HG03565 (cell line): ENCODE measurements around the gene RPS6KA1.

ENCODE experiments used
- ATAC-seq: cut with Tn5 transposase; IDR thresholded peaks from one replicate; pipeline ENCODE4 v1.9.1; 2021; ENCODE audit warnings: mild to moderate bottlenecking, moderate library complexity; ENCODE audit not compliant: unreplicated experiment

The RPS6KA1 gene

DNA sequence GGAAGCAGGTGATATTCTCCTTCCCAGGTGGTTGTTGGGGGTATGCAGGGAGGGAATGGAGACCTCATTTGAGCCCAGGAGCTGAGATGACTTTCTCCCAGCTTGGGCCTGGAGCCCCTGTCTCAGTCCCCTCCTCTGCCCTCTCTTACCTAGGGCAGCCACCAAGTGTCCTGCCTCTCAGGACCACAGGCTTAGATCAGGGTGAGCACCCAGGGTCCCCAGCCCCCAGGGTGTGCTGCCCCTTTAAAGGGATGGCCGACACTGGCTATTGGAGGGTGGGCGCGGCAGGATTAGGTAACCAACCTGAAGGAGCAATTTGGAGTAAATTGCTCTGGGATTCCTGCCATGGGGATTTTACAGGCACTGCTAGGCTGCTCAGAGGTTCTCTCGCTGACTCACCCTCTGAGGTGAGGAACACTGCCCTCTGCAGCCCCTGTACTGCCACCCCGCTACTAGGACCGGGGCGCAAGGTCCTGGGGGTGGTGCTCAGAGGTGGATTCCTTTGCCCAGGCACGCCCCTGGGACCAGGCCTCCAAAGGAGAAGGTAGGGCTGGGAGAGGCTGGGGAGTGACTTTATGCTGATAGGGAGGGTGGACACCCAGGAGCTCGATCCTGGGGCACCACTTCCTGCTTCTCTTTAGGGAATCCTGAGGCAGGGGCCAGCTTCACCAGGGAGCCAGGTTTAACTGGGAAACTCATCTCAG is 1.5 kb downstream of the RPS6KA1 start:
- no peak for ATAC-seq

DNA sequence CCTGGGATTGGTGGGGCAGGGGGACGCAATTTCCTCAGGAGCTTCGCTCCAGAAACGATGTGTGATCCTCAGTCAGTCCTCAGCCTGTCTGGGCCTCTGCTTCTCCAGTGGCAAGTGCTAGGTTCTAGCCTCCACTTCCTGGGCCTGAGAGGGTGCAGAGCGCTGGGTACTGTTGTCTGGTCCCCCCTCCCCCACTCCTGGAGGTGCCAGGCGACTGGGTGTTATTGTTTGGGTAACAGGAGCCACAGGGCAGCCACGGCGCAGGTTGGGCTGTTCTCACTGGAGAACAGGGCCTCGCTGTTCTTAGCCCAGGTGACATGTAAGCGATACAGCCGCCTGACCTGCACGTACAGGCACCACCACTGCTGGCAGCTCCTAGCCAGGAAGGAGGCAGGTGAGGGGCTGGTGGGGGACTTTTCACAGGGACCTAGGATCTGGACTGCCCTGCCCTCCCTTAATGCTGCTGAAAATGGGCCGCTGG is 2.1 kb downstream of the RPS6KA1 start:
- ATAC-seq, result no peak

DNA sequence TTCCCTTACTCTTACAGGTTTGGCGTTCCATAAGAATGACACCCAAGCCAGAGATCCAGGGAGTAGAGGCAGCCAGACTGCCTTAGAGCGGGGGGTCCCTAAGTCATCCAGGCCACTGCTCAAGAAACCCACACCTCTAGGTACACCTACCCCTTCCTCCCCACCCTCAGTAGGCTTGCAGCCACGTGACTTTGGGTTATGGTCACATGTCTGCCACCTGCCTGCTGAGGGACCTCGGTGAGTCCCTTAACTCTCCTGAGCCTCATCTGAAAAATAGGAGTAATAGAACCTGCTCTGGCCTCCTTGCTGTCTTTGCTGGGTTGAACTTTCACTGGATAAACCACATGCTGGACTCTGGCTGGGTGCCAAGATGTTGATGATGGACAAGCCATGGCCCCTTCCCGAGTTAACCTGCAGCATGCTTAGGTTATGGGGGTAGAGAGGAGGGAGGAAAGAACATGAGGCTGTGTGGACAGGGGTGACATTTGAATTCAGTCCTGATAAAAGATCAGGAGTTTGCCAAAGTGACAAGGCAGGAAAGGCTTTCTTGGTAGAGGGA is 4.5 kb downstream of the RPS6KA1 start:
- no peak for ATAC-seq

DNA sequence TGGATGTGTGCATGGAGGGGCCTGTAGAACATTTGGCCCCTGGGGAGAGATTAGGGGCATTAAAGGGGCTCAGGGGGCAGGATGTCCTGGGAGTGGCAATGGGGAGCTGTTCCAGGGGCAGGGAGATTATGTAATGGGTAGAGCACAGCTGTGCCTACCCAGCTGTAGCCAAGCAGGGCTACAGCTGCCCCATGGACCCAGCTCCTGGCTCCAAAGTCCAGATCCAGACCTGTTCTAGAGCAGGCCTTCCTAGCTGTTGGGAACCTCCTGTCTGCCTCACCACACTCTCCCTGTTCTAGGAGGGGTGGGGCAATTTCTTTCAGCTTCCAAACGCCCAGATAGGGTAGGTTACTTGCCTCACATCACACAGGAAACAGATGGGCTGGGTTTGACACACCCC is 5.6 kb downstream of the RPS6KA1 start:
- ATAC-seq, result no peak

DNA sequence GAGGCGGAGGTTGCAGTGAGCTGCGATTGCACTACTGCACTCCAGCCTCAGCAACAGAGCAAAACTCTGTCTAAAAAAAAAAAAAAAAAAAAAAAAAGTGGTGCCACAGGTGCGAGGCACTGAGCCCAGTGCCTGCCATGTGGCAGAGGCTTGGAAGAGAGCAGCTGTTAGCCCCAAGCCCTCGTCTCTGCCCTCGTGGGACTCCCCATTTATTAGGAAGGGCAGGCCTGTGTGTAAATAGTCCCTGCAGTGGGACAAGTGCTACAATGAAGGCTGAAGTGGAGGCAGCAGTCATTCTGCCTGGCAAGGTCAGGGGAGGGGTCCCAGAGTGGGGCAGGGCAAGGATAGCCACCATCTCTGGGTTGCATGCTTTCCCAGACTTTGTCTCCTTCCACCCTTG is 6.5 kb downstream of the RPS6KA1 start:
- ATAC-seq, result no peak

DNA sequence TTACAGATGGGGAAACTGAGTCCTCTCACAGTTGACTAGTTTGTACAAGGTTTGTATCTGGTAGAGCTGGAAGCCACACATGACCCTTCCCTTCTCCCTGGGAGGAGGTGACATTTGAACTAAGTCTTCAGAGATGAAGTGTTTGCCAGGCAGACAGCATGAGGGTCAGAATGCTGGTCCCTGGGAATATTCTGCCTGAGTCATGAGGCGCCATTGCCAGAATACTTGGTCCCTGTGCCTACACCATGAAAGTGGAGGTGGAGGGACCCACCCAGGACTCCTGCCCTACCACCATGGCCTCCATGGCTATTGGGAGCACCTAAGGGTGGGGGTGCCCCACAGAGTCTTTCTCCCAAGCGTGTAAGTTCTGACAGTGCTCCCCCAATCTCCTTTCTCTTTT is 7.0 kb downstream of the RPS6KA1 start:
- no peak for ATAC-seq

DNA sequence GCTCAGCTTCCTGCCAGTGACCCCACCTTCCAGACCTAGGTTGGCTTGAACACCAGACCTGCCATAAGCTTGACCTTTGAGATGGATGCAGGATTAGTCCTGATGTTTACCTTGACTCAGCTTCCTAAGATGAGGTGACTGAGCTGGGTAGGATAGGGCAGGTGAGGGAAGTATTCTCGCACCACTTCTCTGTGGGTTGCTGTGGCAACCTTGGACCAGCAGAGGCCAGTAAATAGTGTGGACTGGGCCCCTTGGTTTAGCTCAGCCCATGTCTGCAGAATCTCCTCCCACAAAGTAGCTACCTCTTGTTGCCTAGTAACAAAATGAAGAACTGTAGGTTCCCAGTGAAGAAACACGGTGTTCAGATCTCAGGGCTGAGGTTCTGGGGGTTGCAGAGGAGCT is 8.4 kb downstream of the RPS6KA1 start:
- no peak for ATAC-seq

DNA sequence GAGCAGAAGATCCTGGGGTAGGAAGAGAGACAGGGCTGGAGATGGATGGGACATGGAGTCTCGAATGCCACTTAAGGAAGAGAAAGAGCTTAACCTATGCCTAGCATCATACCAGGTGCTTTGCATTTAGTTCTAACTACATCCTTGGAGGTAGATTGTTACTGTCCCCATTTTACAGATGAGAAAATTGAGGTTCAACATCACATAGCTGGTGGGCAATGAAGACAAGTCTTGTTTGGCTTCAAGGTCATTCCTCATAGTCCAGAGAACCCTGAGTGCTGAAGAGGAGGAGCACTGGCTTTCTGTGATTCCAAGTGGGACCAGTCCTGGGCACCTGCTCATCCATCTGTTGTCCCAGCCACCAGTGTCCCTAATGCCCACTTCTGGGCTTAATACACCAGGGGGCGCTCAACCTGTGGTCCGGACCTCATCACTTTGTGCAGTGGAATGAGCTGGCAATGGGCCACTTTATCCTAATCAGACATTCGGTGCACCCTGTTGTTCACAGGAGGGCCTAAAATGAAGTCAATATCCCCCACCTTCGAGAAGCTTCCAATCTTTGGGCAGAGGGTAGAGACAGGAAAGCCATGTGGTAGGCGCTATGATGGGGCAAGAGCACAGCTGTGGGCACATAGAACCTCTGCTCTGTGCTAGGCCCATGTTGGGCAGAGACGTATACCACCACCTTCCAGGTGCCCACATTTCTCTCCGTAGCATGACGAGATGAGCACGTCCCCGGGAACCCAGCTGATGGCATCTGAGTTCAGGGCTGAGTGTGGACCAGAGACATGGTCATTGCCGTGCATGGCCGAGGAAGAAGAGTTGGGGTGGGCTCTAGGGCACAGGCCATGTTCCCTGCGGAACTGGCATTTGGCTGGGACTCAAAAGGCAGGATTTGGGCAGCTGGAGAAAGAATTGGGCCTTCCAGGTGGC is 9.2 kb downstream of the RPS6KA1 start:
- no peak for ATAC-seq

DNA sequence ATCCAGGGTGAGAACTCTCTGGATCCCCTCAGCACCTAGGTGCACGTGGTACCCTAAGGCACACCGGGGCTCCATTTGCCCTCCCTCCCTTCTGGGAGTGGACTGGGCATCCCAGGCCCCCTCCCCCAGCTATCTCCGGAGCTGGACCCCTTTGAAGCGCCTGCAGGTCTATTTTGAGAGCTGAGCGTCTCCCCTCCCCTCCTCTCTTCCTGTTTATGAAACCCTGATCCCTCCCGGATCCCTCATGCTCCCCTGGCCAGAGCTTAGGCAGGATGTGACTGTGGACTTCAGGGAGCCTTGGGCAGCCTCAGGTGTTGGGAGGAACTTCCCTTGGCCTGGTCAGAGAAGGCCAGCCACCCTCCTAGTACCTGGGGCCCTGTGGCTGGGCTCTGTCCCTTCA is 10.2 kb downstream of the RPS6KA1 start:
- ATAC-seq, result no peak

DNA sequence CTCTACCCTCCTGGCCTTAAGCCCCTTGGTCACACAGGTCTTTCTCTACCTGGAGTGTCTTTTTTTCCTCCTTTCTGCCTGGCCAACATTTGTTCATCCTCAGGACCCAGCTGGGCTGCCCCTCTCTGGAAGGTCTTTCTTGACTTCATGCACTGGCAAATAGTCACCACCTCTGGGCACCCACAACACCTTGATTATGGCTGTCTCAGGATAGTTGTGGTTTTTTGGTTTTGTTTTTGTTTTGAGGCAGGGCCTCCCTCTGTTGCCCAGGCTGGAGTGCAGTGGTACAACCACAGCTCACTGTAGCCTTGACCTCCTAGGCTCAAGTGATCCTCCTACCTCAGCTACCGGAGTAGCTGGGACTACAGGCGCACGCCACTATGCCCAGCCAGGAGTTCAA is 10.8 kb downstream of the RPS6KA1 start:
- ATAC-seq, result no peak

DNA sequence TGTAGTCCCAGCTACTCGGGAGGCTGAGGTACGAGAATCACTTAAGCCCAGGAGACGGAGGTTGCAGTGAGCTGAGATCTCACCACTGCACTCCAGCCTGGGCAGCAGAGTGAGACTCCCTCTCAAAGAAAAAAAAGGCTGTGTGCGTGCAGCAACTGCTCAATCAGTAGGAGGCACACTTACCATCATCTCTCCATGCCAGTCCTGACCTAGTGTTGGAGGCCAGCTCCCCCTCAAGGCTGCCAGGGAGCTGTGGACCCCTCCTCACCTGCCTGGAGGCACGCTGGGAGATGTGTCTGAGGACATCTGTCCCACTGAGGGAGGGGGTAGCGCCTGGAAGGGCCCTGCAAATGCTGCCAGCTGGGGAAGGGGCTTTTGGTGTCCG is 11.9 kb downstream of the RPS6KA1 start:
- ATAC-seq, result no peak

DNA sequence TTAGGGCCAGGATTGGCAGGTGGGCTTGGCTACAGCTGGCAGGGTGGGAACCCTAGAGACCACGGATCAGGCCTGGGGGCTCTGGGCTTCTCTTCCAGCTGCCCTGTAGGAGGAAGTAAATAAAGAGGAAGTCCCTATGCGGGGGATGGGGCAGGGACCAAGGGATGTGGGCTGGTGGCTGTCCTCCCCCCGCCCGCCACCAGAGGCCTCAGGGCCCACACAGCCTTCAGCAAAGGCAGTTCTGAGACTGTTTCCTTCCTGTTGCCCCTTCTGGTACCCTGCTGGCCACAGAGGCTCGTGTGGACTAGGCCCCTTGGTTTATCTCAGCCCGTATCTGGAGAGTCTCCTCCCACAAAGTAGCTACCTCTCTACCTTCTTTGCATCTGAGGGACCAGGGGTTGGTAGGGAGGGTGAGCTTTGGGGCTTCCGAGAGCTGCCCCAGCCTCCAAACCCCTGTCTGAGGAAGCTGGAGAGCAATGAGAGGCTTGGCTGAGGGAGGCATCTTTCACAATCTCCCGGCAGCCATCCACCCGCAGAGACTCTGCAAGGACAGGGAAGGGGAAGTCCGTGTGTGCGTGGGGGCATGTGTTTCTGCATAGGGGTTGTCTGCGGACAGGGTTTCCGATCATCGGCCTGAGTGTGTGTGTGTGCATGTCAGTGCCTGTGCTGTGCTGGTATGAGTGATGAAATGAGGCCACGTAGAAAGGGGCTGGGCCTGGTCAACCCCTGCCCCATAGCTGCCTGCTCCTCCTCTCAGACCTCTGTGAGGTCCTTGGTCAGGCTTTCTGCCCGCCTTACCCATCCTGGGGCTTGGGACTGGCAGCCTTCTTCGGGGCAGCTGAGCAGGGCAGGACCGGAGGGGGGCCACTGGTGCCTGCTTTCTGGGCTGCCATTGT is 12.5 kb downstream of the RPS6KA1 start:
- peak; percentile 40 for ATAC-seq

DNA sequence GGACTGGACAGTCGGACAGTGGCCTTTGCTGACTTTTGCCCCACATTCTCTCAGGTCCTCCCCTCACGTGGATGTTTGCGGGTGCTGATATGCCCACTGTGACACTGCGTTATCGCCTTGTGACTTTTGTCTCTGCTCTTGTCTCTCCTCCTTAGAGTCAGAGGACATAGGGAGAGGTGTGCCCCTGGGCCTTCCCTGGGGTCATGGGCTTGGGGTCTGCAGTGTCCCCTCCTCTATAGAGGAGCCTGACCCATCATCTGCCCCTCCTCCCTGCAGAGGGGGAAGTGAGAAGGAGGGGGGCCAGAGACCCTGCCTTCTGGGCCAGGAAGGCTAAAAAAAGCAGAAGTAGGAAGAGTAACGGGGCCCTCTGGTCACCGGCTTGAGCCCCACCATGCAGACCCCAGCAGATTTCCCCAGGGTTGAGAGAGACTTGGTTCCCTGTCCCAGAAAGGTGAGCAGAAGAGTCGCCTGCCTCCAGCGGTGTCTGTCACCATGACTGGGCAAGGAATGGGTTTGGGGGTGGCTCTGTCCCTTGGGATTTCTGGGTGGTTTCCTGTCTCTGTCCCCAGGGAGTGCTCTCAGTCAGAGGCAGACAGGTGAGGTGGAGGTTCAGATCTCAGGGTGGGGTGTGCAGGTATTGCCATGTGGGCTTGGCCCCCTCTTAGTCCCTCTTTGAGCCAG is 13.3 kb downstream of the RPS6KA1 start:
- ATAC-seq, result no peak

DNA sequence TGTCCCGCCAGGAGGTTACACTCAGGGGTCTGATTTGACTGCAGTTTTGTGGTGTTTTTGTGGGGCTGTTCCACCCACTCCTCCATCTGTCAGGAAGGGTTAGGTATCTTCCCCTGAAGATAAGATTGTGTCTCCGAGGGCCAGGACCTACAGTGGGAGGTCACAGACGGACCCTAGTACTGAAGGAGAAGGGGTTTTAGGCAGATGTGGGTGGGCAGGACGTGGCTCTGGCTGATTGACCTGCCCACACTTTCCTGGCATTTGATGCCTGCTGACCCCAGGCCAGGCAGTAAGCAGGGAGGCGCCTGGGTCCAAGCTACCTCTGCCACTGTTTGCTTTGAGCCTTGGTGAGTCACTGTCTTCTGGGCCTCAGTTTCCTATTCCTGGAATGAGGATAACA is 13.9 kb downstream of the RPS6KA1 start:
- ATAC-seq, result no peak

DNA sequence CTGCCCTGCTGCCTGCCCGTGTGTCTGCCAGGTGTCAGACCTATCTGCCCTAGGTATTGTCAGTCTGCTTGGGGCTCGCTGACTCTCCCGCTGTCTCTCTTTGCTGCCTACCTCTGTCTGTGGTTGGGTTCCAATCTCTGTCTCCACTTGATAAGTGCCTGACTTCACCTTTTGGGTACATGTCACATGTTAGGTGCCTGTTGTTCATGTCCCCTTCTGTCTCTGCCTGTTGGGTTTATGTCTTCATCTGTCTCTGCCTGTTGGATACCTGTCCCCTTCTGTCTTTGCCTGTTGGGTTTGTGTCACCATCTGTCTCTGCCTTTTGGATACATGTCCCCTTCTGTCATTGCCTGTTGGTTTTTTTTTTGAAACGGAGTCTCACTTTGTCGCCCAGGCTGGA is 14.6 kb downstream of the RPS6KA1 start:
- no peak for ATAC-seq

DNA sequence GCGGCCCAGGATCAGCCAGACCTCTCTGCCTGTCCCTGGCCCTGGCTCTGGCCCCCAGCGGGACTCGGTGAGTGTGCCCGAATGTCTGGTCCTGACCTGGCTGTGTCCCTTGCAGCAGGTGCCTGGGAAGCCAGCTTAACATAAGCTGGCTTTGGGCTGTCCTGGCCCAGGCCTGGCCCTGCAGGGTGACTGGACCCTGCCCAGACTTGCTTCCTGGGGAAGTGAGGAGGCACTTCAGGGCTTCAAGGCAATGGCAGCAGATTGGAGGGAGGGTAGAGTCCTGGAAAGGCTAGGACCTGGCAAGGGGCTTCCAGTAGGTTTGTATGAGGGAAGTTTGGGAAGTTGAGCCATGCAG is 16.4 kb downstream of the RPS6KA1 start:
- no peak for ATAC-seq

DNA sequence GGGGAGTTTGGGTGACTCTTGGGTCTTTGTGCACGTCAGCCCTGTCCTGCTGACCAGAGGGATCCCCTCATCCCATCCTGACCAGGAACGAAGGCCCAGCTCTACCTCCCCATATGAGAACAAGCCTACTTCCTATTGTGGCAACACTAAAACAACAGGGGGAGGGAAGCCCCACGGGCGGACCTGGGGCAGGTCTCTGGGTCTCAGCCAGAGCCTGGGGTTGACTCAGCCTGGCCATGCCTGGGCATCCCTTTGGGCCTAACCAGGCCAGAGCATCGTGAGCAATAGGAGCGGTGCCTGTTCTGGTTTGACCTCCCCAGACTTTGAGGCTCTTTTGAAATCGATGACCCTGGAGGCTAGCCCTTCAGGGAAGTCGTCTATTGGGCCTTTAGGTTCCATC is 16.8 kb downstream of the RPS6KA1 start:
- ATAC-seq, result no peak

DNA sequence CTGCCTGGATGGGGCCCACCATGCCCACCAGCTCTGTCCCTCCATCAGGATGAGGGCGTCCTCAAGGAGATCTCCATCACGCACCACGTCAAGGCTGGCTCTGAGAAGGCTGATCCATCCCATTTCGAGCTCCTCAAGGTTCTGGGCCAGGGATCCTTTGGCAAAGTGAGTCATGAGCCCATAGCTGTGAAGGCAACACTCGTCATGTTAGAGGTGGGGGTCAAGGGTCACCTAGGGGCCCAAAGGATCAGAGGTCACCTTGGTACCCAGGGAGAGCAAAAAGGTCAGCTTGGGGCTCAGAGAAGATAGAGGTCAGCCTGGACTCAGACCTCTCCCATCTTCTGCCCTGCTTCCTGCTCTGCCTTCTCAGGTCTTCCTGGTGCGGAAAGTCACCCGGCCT is 17.3 kb downstream of the RPS6KA1 start:
- no peak for ATAC-seq

DNA sequence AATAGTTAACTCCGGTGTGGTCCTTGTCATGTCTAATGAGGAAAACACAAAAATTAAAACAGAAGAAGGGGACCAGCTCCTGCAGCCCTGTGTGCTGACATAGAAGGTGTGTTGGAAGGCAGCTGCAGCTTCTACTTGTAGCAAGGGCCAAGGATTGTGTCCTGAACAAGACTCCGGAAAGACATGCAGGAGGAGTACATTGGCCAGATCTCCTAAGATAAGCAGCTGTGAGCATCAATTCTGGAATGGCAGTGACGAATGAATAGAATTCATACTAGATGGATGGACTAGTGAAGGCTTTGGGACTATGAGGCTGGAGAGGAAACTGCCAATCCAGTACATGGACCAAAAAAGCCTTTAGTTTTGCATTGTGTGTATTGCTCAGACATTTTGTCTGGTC is 19.3 kb downstream of the RPS6KA1 start:
- ATAC-seq, result no peak

DNA sequence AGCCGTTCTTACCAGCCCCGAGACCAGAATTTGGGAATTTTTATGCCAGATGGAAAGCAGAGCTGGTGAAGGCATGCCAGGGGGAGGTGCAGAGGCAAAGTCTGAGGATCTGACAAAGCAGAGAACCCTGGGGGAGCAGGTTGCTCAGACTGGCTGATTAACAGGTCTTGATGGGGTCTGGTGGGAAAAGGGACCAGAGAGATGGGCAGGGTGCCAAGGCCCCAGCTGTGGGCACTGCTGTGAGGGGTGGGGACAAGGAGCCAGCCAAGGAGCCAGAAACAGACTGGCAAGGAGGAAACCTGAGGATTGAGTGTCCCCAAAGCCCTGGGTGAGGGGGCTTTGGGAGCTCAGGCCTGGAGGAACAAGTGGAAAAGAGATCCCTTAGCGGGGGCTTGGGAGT is 21.4 kb downstream of the RPS6KA1 start:
- no peak for ATAC-seq
